ENCODE results near the gene POFUT1.

- no peak for TF ChIP-seq CTCF (IDR thresholded peaks at IDR 0.05)
- no peak for TF ChIP-seq RAD21 (conservative IDR thresholded peaks at IDR 0.05 in 1 of 2, IDR thresholded peaks at IDR 0.05 in 1 of 2)
- TF ChIP-seq POLR2A (IDR thresholded peaks at IDR 0.05; ENCODE audit: low read length), result no peak
- TF ChIP-seq CHD4 (IDR thresholded peaks at IDR 0.05; ENCODE audit: borderline replicate concordance), result no peak
These were observed 12.1 kb upstream of the POFUT1 start for GRCh38 chr20:32195581-32195980.

Data from A549 (cell line).